ENCODE data around the gene TMPRSS6. TPM values are rescaled to one million over a fixed set of nuclear protein-coding genes. Genes with fewer than 3 reads are reported as not detected.
A peak's percentile ranks its signal among the peaks of the same experiment; 100 is the strongest.

TMPRSS6 gene
- total and polyA plus RNA-seq, 2 donors (not counting 1 experiment from before 2014, with no cell fraction given) = 0.03 TPM; not detected in 1

DNA sequence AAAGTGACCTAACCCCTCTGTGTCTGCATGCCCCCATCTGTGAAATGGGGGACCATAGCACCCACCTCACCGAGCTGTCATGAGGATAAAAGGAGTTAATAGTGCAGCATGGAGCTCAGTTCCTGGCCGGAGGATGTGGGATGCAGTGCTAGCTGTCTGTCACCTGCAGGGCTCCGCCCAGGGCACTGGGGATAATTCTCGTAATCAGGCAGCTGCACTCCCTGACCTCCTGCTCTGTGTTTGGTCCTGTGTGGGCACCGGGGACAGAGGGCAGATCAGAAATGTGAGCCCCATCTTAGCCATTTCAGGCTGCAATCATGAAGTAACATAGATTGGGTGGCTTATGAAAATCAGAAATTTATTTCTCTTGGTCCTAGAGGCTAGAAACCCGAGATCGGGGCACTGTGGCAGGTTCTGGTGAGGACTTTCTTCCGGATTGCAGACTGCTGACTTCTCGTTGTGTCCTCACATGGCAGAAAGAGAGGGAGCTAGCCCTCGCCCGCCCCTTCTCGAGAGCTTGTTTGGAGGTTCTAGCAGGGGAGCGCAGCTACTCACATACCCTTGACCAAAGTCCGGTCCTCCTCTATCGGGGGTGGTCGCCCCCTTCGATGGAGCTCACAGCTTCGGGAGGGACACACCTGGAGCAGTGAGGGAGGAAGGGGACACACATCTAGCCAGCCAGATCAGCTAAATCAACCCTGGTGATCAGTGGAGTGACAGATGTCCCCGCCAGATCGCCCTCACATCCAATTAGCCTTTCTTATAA is 54.7 kb downstream of the TMPRSS6 start:
- H3K9me3 Mint-ChIP-seq (ENCODE audit: insufficient read depth) = no peaks in the 10 kb centered on the region
- WGBS (ENCODE audit: insufficient coverage) = 100% methylated on average over 11 of the region's 20 CpGs
- POLR2A ChIA-PET = no interaction called here
- TF ChIP-seq, protein P1, sequence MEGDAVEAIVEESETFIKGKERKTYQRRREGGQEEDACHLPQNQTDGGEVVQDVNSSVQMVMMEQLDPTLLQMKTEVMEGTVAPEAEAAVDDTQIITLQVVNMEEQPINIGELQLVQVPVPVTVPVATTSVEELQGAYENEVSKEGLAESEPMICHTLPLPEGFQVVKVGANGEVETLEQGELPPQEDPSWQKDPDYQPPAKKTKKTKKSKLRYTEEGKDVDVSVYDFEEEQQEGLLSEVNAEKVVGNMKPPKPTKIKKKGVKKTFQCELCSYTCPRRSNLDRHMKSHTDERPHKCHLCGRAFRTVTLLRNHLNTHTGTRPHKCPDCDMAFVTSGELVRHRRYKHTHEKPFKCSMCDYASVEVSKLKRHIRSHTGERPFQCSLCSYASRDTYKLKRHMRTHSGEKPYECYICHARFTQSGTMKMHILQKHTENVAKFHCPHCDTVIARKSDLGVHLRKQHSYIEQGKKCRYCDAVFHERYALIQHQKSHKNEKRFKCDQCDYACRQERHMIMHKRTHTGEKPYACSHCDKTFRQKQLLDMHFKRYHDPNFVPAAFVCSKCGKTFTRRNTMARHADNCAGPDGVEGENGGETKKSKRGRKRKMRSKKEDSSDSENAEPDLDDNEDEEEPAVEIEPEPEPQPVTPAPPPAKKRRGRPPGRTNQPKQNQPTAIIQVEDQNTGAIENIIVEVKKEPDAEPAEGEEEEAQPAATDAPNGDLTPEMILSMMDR (IDR thresholded peaks at IDR 0.05) = no peak
- TF ChIP-seq EZH2 (IDR thresholded peaks at IDR 0.05; ENCODE audit: borderline replicate concordance, insufficient read depth, low read depth, low read length, poor library complexity, severe bottlenecking) = no peak
- Histone ChIP-seq H3K36me3 (replicated peaks in 1 of 2; ENCODE audit: control extremely low read depth in 1 of 2, control insufficient read depth in 1 of 2, extremely low read depth in 1 of 2, insufficient read depth in 2 of 2, low read length in 1 of 2) (peaks cover 0 to 26% of the 10 kb centered on the region in 2 experiments), H3K4me1 (ENCODE audit: control insufficient read depth in 2 of 2, insufficient read depth in 2 of 2, low read length in 2 of 2) (peaks cover 7 to 18% of the 10 kb centered on the region in 2 donors), H3K9ac (ENCODE audit: low read length) (no peak overlapping the region), H2AFZ (ENCODE audit: insufficient read depth, low read depth, low read length, poor library complexity, severe bottlenecking) (no peak overlapping the region), H3K27ac (ENCODE audit: low read length in 2 of 2) (no peak overlapping the region), H3K79me2 (ENCODE audit: control insufficient read depth, insufficient read depth, low read length) (no peaks in the 10 kb centered on the region), H3K4me2 (replicated peaks; ENCODE audit: low read depth, low read length, poor library complexity, severe bottlenecking) (no peak overlapping the region), H3K27me3 (replicated peaks in 1 of 4; ENCODE audit: control extremely low read depth in 1 of 4, control insufficient read depth in 3 of 4, insufficient read depth in 4 of 4, low read length in 3 of 4) (no peaks in the 10 kb centered on the region), H4K20me1 (ENCODE audit: control insufficient read depth, insufficient read depth, low read length, poor library complexity, severe bottlenecking) (no peaks in the 10 kb centered on the region), H3K9me3 (ENCODE audit: control extremely low read depth in 1 of 3, control insufficient read depth in 2 of 3, insufficient read depth in 1 of 3, low read length in 2 of 3) (no peaks in the 10 kb centered on the region), H3K4me3 (ENCODE audit: control extremely low read depth in 1 of 5, extremely low read depth in 1 of 5, insufficient read depth in 1 of 5, low read depth in 2 of 5, low read length in 4 of 5) (no peak overlapping the region)
- intact Hi-C loops (cut with micrococcal nuclease) = loop anchor here (5.0 kb wide), 1 partner anchor 1752 kb away; no protein-coding TSS in a partner anchor
- H3K4me3 Mint-ChIP-seq = no peak overlapping the region
- DNase-seq (no peak), ATAC-seq (ENCODE audit: low read depth) (no peak)
- peaks cover 12% of the 10 kb centered on the region for H3K4me1 Mint-ChIP-seq
- no peak overlapping the region for H3K27ac Mint-ChIP-seq
- no peaks in the 10 kb centered on the region for H3K27me3 Mint-ChIP-seq
- CTCF ChIA-PET = interaction anchor here (0.6 to 2.0 kb wide), 5 partner anchors 10 to 414 kb away, joined by 3 to 6 read pairs (median 4); no protein-coding TSS in a partner anchor

DNA sequence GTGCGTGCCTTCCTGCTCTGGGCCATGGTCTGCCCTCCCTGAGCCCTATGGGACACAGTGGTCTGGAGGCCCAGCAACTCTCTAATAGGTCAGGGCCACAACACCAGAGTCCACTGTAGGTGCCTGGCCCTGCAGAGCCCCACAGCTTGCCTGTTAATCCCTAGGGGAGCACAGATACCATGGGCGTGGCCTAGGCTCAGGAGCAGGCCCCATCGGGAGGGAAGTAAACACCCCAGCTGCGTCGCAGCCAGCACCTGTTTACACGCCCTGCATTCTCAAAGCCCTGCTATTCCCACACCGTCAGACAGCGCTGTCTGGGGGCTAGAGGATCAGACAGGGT is 55.5 kb downstream of the TMPRSS6 start:
- POLR2A ChIA-PET = no interaction called here
- CTCF ChIA-PET = interaction anchor here (0.7 to 1.8 kb wide), 3 partner anchors 9 to 287 kb away, joined by 3 to 4 read pairs (median 3); no protein-coding TSS in a partner anchor
- no peak overlapping the region for H3K9ac ChIP-seq (ENCODE audit: low read length)

More for the DNA sequence above, 55.5 kb downstream of the TMPRSS6 start:
- H3K4me1 ChIP-seq (ENCODE audit: control insufficient read depth in 2 of 2, insufficient read depth in 2 of 2, low read length in 2 of 2) = peaks cover 7 to 18% of the 10 kb centered on the region in 2 donors
- TF ChIP-seq, protein P1 (IDR thresholded peaks at IDR 0.05) = no peak
- TF ChIP-seq EZH2 (IDR thresholded peaks at IDR 0.05; ENCODE audit: borderline replicate concordance, insufficient read depth, low read depth, low read length, poor library complexity, severe bottlenecking) = no peak
- H2AFZ ChIP-seq (ENCODE audit: insufficient read depth, low read depth, low read length, poor library complexity, severe bottlenecking) = no peak overlapping the region
- no peaks in the 10 kb centered on the region for H3K27me3 Mint-ChIP-seq
- no peak overlapping the region for H3K27ac Mint-ChIP-seq
- intact Hi-C loops (cut with micrococcal nuclease) = loop anchor here (5.0 kb wide), 1 partner anchor 1752 kb away; no protein-coding TSS in a partner anchor
- DNase-seq (no peak), ATAC-seq (ENCODE audit: low read depth) (no peak)
- no peak overlapping the region for H3K27ac ChIP-seq (ENCODE audit: low read length in 2 of 2)
- peaks cover 12% of the 10 kb centered on the region for H3K4me1 Mint-ChIP-seq
- H4K20me1 ChIP-seq (ENCODE audit: control insufficient read depth, insufficient read depth, low read length, poor library complexity, severe bottlenecking) = no peaks in the 10 kb centered on the region
- no peak overlapping the region for H3K4me2 ChIP-seq (replicated peaks; ENCODE audit: low read depth, low read length, poor library complexity, severe bottlenecking)
- peaks cover 0 to 23% of the 10 kb centered on the region in 2 experiments for H3K36me3 ChIP-seq (replicated peaks in 1 of 2; ENCODE audit: control extremely low read depth in 1 of 2, control insufficient read depth in 1 of 2, extremely low read depth in 1 of 2, insufficient read depth in 2 of 2, low read length in 1 of 2)
- no peaks in the 10 kb centered on the region for H3K9me3 Mint-ChIP-seq (ENCODE audit: insufficient read depth)
- H3K79me2 ChIP-seq (ENCODE audit: control insufficient read depth, insufficient read depth, low read length) = no peaks in the 10 kb centered on the region
- H3K4me3 Mint-ChIP-seq = peak overlapping the region; percentile 85
- H3K27me3 ChIP-seq (replicated peaks in 1 of 4; ENCODE audit: control extremely low read depth in 1 of 4, control insufficient read depth in 3 of 4, insufficient read depth in 4 of 4, low read length in 3 of 4) = no peaks in the 10 kb centered on the region
- no peak overlapping the region for H3K4me3 ChIP-seq (ENCODE audit: control extremely low read depth in 1 of 5, extremely low read depth in 1 of 5, insufficient read depth in 1 of 5, low read depth in 2 of 5, low read length in 4 of 5)
- WGBS (ENCODE audit: insufficient coverage) = 62% methylated on average over 5 of the region's 8 CpGs
- no peaks in the 10 kb centered on the region for H3K9me3 ChIP-seq (ENCODE audit: control extremely low read depth in 1 of 3, control insufficient read depth in 2 of 3, insufficient read depth in 1 of 3, low read length in 2 of 3)
